Measurements from ENCODE around the gene MDC1.
"Not testable (repeated sequence)": the region's sequence is repeated elsewhere in the genome, so short reads cannot be mapped to it uniquely, and the experiment has no call there.

The MDC1 gene

DNA sequence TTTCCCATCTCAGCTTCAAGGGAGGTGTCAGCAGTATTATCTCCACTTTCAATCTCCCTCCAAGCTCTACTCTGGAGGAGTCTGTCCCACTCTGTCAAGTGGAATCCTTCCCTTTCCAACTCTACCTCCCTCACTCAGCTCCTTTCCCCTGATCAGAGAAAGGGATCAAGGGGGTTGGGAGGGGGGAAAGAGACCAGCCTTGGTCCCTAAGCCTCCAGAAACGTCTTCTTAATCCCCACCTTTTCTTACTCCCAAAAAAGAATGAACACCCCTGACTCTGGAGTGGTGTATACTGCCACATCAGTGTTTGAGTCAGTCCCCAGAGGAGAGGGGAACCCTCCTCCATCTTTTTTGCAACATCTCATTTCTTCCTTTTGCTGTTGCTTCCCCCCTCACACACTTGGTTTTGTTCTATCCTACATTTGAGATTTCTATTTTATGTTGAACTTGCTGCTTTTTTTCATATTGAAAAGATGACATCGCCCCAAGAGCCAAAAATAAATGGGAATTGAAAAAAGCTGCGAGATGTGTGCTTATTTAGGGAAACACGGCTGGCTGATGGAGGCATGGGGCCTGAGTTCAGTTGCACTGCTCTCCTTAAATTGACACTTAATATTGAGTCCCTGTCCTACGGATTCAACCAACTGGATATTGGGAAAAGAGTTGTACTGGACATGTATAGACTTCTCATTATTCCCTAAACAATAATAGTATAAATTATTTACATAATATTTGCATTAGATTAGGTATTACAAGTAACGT, 8.0 kb upstream of the MDC1 start:
- Histone ChIP-seq H3K4me3 (ENCODE audit: low read depth, low read length) (peak overlapping the region; percentile 10), H3K27me3 (replicated peaks) (no peaks in the 10 kb centered on the region), H3K27ac (no peak overlapping the region), H3K36me3 (replicated peaks) (peaks cover 56% of the 10 kb centered on the region)
- TF ChIP-seq, protein P1, sequence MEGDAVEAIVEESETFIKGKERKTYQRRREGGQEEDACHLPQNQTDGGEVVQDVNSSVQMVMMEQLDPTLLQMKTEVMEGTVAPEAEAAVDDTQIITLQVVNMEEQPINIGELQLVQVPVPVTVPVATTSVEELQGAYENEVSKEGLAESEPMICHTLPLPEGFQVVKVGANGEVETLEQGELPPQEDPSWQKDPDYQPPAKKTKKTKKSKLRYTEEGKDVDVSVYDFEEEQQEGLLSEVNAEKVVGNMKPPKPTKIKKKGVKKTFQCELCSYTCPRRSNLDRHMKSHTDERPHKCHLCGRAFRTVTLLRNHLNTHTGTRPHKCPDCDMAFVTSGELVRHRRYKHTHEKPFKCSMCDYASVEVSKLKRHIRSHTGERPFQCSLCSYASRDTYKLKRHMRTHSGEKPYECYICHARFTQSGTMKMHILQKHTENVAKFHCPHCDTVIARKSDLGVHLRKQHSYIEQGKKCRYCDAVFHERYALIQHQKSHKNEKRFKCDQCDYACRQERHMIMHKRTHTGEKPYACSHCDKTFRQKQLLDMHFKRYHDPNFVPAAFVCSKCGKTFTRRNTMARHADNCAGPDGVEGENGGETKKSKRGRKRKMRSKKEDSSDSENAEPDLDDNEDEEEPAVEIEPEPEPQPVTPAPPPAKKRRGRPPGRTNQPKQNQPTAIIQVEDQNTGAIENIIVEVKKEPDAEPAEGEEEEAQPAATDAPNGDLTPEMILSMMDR (IDR thresholded peaks at IDR 0.05; ENCODE audit: low read depth, low read length, missing control alignments) = no peak
- in situ Hi-C loops (cut with HindIII; ENCODE audit: low pct_ligation_motif_present, low sequenced_read_pairs) = no loop called here
- DNase-seq = no peak

DNA sequence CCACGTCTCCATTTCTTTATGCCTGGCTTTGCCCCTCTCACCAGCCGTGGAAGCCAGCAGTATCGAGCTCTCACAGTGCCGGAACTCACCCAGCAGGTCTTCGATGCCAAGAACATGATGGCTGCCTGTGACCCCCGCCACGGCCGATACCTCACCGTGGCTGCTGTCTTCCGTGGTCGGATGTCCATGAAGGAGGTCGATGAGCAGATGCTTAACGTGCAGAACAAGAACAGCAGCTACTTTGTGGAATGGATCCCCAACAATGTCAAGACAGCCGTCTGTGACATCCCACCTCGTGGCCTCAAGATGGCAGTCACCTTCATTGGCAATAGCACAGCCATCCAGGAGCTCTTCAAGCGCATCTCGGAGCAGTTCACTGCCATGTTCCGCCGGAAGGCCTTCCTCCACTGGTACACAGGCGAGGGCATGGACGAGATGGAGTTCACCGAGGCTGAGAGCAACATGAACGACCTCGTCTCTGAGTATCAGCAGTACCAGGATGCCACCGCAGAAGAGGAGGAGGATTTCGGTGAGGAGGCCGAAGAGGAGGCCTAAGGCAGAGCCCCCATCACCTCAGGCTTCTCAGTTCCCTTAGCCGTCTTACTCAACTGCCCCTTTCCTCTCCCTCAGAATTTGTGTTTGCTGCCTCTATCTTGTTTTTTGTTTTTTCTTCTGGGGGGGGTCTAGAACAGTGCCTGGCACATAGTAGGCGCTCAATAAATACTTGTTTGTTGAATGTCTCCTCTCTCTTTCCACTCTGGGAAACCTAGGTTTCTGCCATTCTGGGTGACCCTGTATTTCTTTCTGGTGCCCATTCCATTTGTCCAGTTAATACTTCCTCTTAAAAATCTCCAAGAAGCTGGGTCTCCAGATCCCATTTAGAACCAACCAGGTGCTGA, 7.0 kb upstream of the MDC1 start:
- in situ Hi-C loops (cut with HindIII; ENCODE audit: low pct_ligation_motif_present, low sequenced_read_pairs); DNase-seq: not testable (repeated sequence)

DNA sequence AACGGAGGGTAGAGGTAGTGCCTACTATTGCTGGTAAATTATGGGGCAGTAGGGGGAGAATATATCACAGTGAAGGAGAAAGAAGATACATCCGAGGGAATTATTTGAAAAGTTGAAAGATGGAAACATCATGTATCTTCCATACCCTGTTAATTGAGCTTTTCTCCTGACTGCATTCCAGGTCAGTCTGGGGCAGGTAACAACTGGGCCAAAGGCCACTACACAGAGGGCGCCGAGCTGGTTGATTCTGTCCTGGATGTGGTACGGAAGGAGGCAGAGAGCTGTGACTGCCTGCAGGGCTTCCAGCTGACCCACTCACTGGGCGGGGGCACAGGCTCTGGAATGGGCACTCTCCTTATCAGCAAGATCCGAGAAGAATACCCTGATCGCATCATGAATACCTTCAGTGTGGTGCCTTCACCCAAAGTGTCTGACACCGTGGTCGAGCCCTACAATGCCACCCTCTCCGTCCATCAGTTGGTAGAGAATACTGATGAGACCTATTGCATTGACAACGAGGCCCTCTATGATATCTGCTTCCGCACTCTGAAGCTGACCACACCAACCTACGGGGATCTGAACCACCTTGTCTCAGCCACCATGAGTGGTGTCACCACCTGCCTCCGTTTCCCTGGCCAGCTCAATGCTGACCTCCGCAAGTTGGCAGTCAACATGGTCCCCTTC, 6.2 kb upstream of the MDC1 start:
- DNase-seq; in situ Hi-C loops (cut with HindIII; ENCODE audit: low pct_ligation_motif_present, low sequenced_read_pairs); H3K27me3 ChIP-seq (replicated peaks): not testable (repeated sequence)
- Histone ChIP-seq H3K4me3 (ENCODE audit: low read depth, low read length) (peak overlapping the region; percentile 77), H3K36me3 (replicated peaks) (peaks cover 52% of the 10 kb centered on the region), H3K27ac (peak overlapping the region; percentile 7)

More for the DNA sequence above, 7.0 kb upstream of the MDC1 start:
- peak overlapping the region; percentile 77 for H3K4me3 ChIP-seq (ENCODE audit: low read depth, low read length)
- TF ChIP-seq, protein P1 (IDR thresholded peaks at IDR 0.05; ENCODE audit: low read depth, low read length, missing control alignments) = peak; percentile 27
- H3K27me3 ChIP-seq (replicated peaks); H3K27ac ChIP-seq: not testable (repeated sequence)
- H3K36me3 ChIP-seq (replicated peaks) = peaks cover 52% of the 10 kb centered on the region

DNA sequence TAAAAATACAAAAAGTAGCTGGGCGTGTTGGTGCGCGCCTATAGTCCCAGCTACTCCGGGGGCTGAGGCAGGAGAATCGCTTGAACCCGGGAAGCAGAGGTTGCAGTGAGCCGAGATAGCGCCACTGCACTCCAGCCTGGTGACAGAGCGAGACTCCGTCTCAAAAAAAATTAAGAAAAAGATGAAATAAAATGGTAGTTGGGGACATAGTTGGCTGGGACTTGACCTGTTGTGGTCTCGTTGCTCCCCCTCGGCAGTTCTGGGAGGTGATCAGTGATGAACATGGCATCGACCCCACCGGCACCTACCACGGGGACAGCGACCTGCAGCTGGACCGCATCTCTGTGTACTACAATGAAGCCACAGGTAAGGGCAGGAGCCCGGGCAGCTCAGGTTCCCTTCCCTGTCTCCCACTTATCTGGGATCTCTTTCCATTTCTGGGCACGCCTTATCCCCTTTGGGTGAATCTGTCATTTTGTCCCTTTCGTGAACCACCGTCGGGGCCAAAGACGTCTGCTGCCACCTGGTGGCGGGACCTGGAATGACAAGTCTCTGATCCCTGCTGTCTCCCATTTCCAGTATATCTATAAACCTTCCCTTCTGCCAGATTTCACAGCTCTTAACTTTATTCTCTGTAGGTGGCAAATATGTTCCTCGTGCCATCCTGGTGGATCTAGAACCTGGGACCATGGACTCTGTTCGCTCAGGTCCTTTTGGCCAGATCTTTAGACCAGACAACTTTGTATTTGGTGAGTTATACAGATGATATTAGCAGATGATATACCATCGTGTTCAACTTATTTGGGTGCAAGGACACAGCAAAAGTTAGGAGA, 5.4 kb upstream of the MDC1 start:
- Histone ChIP-seq H3K27me3 (replicated peaks) (no peaks in the 10 kb centered on the region), H3K27ac (peak overlapping the region; percentile 86), H3K36me3 (replicated peaks) (peaks cover 52% of the 10 kb centered on the region), H3K4me3 (ENCODE audit: low read depth, low read length) (peak overlapping the region; percentile 77)
- in situ Hi-C loops (cut with HindIII; ENCODE audit: low pct_ligation_motif_present, low sequenced_read_pairs) = no loop called here
- TF ChIP-seq, protein P1 (IDR thresholded peaks at IDR 0.05; ENCODE audit: low read depth, low read length, missing control alignments) = peak; percentile 94
- DNase-seq = peak; percentile 75

DNA sequence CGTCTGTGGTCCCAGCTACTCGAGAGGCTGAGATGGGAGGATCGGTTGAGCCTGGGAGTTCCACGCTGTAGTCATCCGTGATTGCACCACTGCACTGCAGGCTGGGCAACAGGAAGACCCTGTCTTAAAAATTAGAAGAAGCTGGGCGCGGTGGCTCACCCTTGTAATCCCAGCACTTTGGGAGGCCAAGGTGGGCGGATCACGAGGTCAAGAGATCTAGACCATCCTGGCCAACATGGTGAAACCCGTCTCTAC, 4.9 kb upstream of the MDC1 start:
- peak overlapping the region; percentile 77 for H3K4me3 ChIP-seq (ENCODE audit: low read depth, low read length)
- in situ Hi-C loops (cut with HindIII; ENCODE audit: low pct_ligation_motif_present, low sequenced_read_pairs); DNase-seq; H3K27me3 ChIP-seq (replicated peaks): not testable (repeated sequence)
- H3K36me3 ChIP-seq (replicated peaks) = peaks cover 50% of the 10 kb centered on the region
- peak overlapping the region; percentile 86 for H3K27ac ChIP-seq

DNA sequence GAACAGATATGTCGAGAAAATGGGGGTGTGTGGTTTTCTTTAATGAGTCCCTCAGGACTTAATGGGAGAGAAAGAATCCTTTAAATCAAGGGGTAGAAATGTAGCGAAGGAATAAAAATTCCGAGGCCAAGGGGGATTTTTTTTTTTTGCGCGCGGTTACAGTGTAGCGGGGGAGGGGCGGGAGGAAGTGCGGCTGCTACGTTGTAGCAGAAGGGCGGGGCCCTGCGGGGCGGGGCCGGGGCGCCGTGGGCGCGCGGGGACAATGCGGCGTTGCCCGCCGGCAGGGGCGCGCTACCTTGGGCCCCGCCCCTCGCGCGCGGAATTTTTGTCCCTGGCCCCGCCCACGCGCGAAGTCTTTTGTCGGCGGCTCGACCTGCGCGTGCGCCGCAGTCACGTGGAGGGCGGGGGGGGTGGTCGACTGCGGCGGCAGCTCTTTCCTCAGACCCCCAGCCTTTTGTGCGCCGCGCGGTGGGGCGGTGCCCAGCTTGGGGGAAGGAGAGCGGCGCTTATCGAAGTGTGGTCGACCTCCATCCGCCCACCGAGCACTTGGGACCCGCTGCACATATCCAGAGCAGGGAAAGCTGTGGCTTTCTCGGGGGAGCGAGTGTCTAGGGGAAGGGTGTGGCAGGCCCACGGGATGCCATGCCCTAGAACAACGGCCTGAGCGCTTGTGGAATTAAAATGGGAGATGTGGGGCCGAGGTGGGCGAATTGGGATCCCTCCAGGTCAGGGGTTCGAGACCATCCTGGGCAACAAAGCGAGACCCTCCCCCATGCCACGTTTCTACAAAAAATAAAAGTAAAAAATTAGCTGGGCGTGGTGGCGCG, 4.3 kb upstream of the MDC1 start:
- H3K4me3 ChIP-seq (ENCODE audit: low read depth, low read length) = peak overlapping the region; percentile 77
- TF ChIP-seq, protein P1 (IDR thresholded peaks at IDR 0.05; ENCODE audit: low read depth, low read length, missing control alignments) = peak; percentile 16
- peak; percentile 72 for DNase-seq
- peaks cover 50% of the 10 kb centered on the region for H3K36me3 ChIP-seq (replicated peaks)
- in situ Hi-C loops (cut with HindIII; ENCODE audit: low pct_ligation_motif_present, low sequenced_read_pairs) = no loop called here
- H3K27ac ChIP-seq = peak overlapping the region; percentile 86
- no peaks in the 10 kb centered on the region for H3K27me3 ChIP-seq (replicated peaks)
